Caco-2 (cell line): ENCODE results near the gene ATRAID. TPM values are rescaled to one million over a fixed set of nuclear protein-coding genes. Genes with fewer than 3 reads are reported as not detected.

ENCODE experiments used
- BruUV-seq: library from RNA; stranded (reverse); fragments of 400-500 nt; replicated peaks from 2 replicates; lab custom pipeline; 2021; lab: Mats Ljungman, UMichigan
- CTCF ChIA-PET: fragments of 300-600 bp; sonication (Branson Sonifier 250); formaldehyde crosslinking; loops from one replicate; lab custom pipeline; 2022; ENCODE audit warnings: antibody characterized with exemption; lab: Charles Lee
- POLR2A ChIA-PET: fragments of 300-600 bp; sonication (Branson Sonifier 250); formaldehyde crosslinking; loops from one replicate; lab custom pipeline; 2022; ENCODE audit warnings: antibody characterized with exemption; lab: Charles Lee
- DNase-seq, 2 experiments: peaks; one replicate each; pipeline versions ENCODE4 v3.0.0 to v3.0.0-alpha.2; 2020 to 2022
- H3K27me3 ChIP-seq: replicated peaks from 2 replicates; pipeline ENCODE4 v1.6.0; 2011; ENCODE audit warnings: low read length; ENCODE audit not compliant: control insufficient read depth, insufficient read depth
- H3K36me3 ChIP-seq: 2 replicates; pipeline ENCODE4 v1.5.1; 2011; ENCODE audit warnings: low read length; ENCODE audit not compliant: control insufficient read depth, insufficient read depth
- H3K4me1 ChIP-seq: fragments of 250-450 bp; sonication (Bioruptor Pico); 2 replicates; pipeline ENCODE4 v1.5.1; 2020; ENCODE audit warnings: mild to moderate bottlenecking
- H3K4me3 ChIP-seq: 2 replicates; pipeline ENCODE4 v1.5.1; 2011; ENCODE audit warnings: low read depth, mild to moderate bottlenecking, control low read depth, low read length
- H3K9me3 ChIP-seq: fragments of 250-450 bp; sonication (Bioruptor Pico); 2 replicates; pipeline ENCODE4 v1.5.1; 2020; ENCODE audit warnings: mild to moderate bottlenecking, moderate library complexity
- H3K27ac Mint-ChIP-seq: one replicate; pipeline ENCODE4 v1.8.0; 2022; ENCODE audit warnings: mixed read lengths; ENCODE audit not compliant: unreplicated experiment
- H3K27me3 Mint-ChIP-seq: one replicate; pipeline ENCODE4 v1.8.0; 2022; ENCODE audit warnings: mixed read lengths; ENCODE audit not compliant: insufficient read depth, unreplicated experiment
- H3K36me3 Mint-ChIP-seq: one replicate; pipeline ENCODE4 v1.8.0; 2022; ENCODE audit warnings: mild to moderate bottlenecking, mixed read lengths; ENCODE audit not compliant: insufficient read depth, unreplicated experiment
- H3K4me1 Mint-ChIP-seq: one replicate; pipeline ENCODE4 v1.8.0; 2022; ENCODE audit warnings: low read depth, mixed read lengths; ENCODE audit not compliant: unreplicated experiment
- H3K4me3 Mint-ChIP-seq: one replicate; pipeline ENCODE4 v1.8.0; 2022; ENCODE audit warnings: mild to moderate bottlenecking, moderate library complexity, mixed read lengths; ENCODE audit not compliant: unreplicated experiment
- H3K9me3 Mint-ChIP-seq: one replicate; pipeline ENCODE4 v1.8.0; 2022; ENCODE audit warnings: mixed read lengths; ENCODE audit not compliant: unreplicated experiment
- intact Hi-C: fragments of 100-400 bp; cut with micrococcal nuclease; formaldehyde crosslinking; loops from one replicate; pipeline ENCODE4 v1.10.0; 2022; ENCODE audit not compliant: unreplicated experiment
- total RNA-seq: library from RNA; stranded (reverse); gene quantifications from 2 replicates; pipeline ENCODE4 v1.2.3, GENCODE V29; 2022
- TF ChIP-seq, protein P1 (sequence below), 2 experiments: fragments of 200-600 bp in 1 of 2; IDR thresholded peaks; 1 replicate in 1 of 2; 2 replicates in 1 of 2; pipeline versions ENCODE4 v1.5.1 to v1.8.0; 2011 to 2022; ENCODE audit warnings: antibody characterized with exemption in 1 of 2, control low read depth in 1 of 2, inconsistent platforms in 1 of 2, low read depth in 1 of 2, low read length in 1 of 2, mild to moderate bottlenecking in 1 of 2, moderate library complexity in 1 of 2; ENCODE audit not compliant: insufficient read depth in 1 of 2, severe bottlenecking in 1 of 2, unreplicated experiment in 1 of 2

The ATRAID gene
- total RNA-seq, 1 experiment from 2014 or later: 157 TPM

DNA sequence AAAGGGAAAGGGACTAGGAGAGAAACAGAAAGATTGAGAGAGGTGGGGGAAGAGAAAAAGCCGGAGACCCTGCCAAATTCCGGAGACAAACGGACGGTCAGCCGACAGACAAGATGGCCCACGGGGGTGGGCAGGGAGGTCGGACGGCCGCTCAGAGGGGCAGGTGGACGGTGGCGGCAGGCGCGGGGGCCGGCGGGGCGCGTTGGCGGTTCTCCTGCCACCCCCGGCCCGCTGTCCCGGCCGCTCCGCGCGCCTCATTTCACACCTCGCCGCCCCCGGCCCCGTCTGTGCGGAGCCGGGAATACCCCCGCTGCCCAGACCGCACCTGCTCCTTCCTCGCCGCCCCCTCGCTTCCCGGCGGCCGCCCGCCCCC, 50.1 kb downstream of the ATRAID start:
- TF ChIP-seq, protein P1, sequence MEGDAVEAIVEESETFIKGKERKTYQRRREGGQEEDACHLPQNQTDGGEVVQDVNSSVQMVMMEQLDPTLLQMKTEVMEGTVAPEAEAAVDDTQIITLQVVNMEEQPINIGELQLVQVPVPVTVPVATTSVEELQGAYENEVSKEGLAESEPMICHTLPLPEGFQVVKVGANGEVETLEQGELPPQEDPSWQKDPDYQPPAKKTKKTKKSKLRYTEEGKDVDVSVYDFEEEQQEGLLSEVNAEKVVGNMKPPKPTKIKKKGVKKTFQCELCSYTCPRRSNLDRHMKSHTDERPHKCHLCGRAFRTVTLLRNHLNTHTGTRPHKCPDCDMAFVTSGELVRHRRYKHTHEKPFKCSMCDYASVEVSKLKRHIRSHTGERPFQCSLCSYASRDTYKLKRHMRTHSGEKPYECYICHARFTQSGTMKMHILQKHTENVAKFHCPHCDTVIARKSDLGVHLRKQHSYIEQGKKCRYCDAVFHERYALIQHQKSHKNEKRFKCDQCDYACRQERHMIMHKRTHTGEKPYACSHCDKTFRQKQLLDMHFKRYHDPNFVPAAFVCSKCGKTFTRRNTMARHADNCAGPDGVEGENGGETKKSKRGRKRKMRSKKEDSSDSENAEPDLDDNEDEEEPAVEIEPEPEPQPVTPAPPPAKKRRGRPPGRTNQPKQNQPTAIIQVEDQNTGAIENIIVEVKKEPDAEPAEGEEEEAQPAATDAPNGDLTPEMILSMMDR (IDR thresholded peaks at IDR 0.05; ENCODE audit: insufficient read depth in 1 of 2, low read depth in 1 of 2, low read length in 1 of 2, severe bottlenecking in 1 of 2, unreplicated experiment in 1 of 2): no peak
- Mint-ChIP-seq H3K4me1 (peaks cover 13% of the 10 kb centered on the region), H3K36me3 (no peaks in the 10 kb centered on the region), H3K27me3 (peaks cover 27% of the 10 kb centered on the region), H3K27ac (no peak overlapping the region), H3K9me3 (no peaks in the 10 kb centered on the region), H3K4me3 (peak overlapping the region; percentile 74)
- CTCF ChIA-PET: interaction anchor here (1.3 to 1.9 kb wide), 3 partner anchors 13 to 168 kb away, joined by 4 to 8 read pairs (median 7); no protein-coding TSS in a partner anchor
- POLR2A ChIA-PET: no interaction called here
- H3K36me3 ChIP-seq: no peaks in the 10 kb centered on the region
- intact Hi-C loops: loop anchor here (5.0 kb wide), 1 partner anchor 45 kb away; the partner anchor contains the start of gene CAD
- peak overlapping the region; percentile 58 for H3K4me3 ChIP-seq
- peaks cover 18% of the 10 kb centered on the region for H3K4me1 ChIP-seq
- H3K9me3 ChIP-seq: no peaks in the 10 kb centered on the region
- DNase-seq: no peak
- peaks cover 6% of the 10 kb centered on the region; the same call in 1 of the 2 replicates for H3K27me3 ChIP-seq
- no TSS peak for BruUV-seq

DNA sequence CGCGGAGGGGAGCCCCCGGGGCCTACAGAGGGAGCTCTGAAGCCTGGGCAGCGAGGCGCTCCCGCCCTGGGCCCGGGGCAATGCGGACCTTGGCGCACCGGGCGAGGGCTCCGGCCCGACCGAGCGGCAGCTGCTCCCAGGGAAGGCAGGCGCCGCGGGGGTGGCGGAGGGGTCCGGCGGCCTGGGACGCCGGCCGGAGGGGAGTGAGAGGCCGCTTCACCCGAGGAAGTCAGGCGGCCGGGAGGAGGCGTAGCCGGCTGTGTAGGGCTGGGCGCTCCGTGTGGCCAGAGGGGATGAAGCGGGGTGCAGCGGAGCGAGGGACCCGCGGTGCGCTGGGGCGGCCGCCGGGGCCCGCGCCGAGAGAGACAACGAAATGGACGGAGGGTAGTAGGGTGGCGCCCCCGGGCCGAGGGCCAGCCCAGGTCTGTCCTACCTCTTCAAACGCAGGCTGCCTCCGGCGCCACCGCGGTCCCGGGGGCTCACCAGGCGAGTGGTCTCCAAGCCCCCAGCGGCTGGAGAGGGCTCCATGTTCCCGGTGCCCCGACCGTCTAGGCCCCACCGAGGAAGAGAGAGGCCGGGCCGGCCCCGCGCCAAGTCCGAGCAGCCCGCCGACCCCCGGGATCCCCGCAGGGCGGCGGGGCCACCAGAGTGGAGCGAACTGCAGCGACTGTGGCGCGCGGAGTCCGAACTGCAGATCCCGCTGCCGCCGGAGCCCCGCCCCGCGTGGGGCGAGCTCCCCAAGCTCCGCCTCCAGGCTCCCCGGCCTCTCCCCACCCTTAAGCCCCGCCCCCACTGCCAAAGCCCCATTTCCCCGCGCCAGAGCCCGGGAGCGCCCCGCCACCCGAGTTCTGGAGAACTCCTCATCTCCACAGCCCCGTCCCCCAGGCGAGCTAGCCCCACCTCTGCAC, 50.8 kb downstream of the ATRAID start, which contains the start of gene SLC30A3:
Gene SLC30A3, minus strand, starts transcription at position 669 of the 908 bp plus-strand sequence. Its CDS starts 141 bp downstream, at position 528.
- Mint-ChIP-seq H3K27ac (no peak within 1 kb of the TSS), H3K36me3 (no peaks in the 10 kb centered on the region), H3K27me3 (peaks cover 27% of the 10 kb centered on the region), H3K9me3 (no peaks in the 10 kb centered on the region), H3K4me1 (peaks cover 13% of the 10 kb centered on the region), H3K4me3 (peak within 1 kb of the TSS; percentile 74)
- H3K4me1 ChIP-seq: peaks cover 18% of the 10 kb centered on the region
- no peaks in the 10 kb centered on the region for H3K36me3 ChIP-seq
- peaks cover 6% of the 10 kb centered on the region; the same call in 1 of the 2 replicates for H3K27me3 ChIP-seq
- CTCF ChIA-PET: interaction anchor here (0.8 to 1.9 kb wide), 7 partner anchors 14 to 169 kb away, joined by 3 to 8 read pairs (median 5); no protein-coding TSS in a partner anchor
- TF ChIP-seq, protein P1 (IDR thresholded peaks at IDR 0.05; ENCODE audit: insufficient read depth in 1 of 2, low read depth in 1 of 2, low read length in 1 of 2, severe bottlenecking in 1 of 2, unreplicated experiment in 1 of 2): peak in 1 of 2 experiments; percentile 12
- BruUV-seq: no TSS peak
- POLR2A ChIA-PET: interaction anchor here (0.5 to 1.0 kb wide), 3 partner anchors 14 to 628 kb away, joined by 3 to 4 read pairs (median 3); partner anchors contain the start of genes BABAM2 and RBKS
- H3K9me3 ChIP-seq: no peaks in the 10 kb centered on the region
- intact Hi-C loops: loop anchor here (5.0 kb wide), 1 partner anchor 45 kb away; the partner anchor contains the start of gene CAD
- DNase-seq: peak; percentile 60 to 66
- peak within 1 kb of the TSS; percentile 58 for H3K4me3 ChIP-seq
